HG03354 (cell line): ENCODE results near the gene ASAH2B.

ENCODE experiments used
- ATAC-seq: cut with Tn5 transposase; IDR thresholded peaks from one replicate; pipeline ENCODE4 v1.9.1; 2021; ENCODE audit warnings: mild to moderate bottlenecking; ENCODE audit not compliant: unreplicated experiment, poor library complexity, severe bottlenecking

Gene ASAH2B

GRCh38 chr10:50794490-50794889 is 54.8 kb downstream of the ASAH2B start:
- no peak for ATAC-seq

- no peak for ATAC-seq
Observed at GRCh38 chr10:50796693-50797092, 57.0 kb downstream of the ASAH2B start.

- no peak for ATAC-seq
Observed at GRCh38 chr10:50798297-50798696, 58.6 kb downstream of the ASAH2B start.

- no peak for ATAC-seq
Observed at GRCh38 chr10:50799595-50799994, 59.9 kb downstream of the ASAH2B start.

GRCh38 chr10:50805981-50806622 is 66.4 kb downstream of the ASAH2B start:
- no peak for ATAC-seq

GRCh38 chr10:50807851-50808776 is 68.4 kb downstream of the ASAH2B start:
- ATAC-seq = no peak
